ENCODE results near the gene SMARCA2.

SMARCA2 gene

DNA sequence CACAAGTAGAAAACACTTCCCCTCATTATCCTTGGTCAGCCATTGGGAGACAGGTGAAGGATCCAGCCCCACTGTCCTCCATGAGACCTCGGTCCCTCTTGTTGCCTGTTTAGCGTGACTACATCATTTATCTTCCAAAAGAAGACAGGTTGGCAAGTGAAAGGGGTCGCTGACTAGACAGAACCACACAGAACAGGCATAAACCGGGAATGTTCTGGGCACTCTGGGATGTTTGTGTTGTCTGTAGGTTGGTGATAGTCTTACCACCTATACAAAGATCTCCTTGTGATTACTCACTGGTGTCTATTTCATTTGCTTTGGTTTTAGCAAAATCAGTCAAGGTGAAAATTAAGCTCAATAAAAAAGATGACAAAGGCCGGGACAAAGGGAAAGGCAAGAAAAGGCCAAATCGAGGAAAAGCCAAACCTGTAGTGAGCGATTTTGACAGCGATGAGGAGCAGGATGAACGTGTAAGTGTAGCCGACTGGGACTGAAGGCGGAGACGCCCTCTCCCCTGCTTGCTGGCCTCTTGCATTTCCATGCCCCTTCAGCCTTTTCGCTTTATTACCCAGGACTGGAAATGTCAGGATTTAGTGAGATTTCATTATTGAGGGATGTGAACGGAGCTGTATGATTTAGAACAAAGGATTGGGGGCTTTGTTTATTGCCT, 175.9 kb downstream of the SMARCA2 start:
- Histone ChIP-seq H3K27ac (ENCODE audit: low read length) (no peak overlapping the region), H3K9me3 (ENCODE audit: control insufficient read depth, insufficient read depth, low read length) (no peaks in the 10 kb centered on the region), H3K4me1 (ENCODE audit: control insufficient read depth, insufficient read depth, low read length) (no peaks in the 10 kb centered on the region), H3K36me3 (ENCODE audit: control insufficient read depth, insufficient read depth, low read length) (no peaks in the 10 kb centered on the region), H3K4me3 (ENCODE audit: low read length) (no peak overlapping the region), H3K27me3 (ENCODE audit: control insufficient read depth, insufficient read depth, low read length) (no peaks in the 10 kb centered on the region)
- no peak for DNase-seq (ENCODE audit: low read depth, low spot score)
- WGBS (ENCODE audit: insufficient coverage, insufficient read length) = no CpG with 5 or more reads among the region's 14 CpGs

DNA sequence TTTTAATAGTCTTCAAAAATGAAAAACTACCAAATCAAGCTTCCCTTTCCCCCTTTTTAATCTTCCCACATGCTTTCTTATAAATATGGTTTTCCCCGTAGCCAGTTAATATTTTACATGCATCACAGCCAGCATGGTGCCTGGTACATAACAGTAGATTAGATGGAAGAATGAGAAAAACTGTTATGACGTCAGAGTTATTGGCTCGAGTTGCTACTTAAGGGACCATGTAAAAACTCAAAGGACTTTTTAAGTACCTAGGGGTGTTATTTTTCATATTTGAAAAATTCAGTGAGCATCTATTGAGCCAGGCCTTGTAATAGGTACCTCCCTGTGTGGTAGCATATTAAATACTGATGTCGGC, 176.4 kb downstream of the SMARCA2 start:
- H3K27ac ChIP-seq (ENCODE audit: low read length) = no peak overlapping the region
- H3K27me3 ChIP-seq (ENCODE audit: control insufficient read depth, insufficient read depth, low read length) = no peaks in the 10 kb centered on the region
- H3K4me3 ChIP-seq (ENCODE audit: low read length) = no peak overlapping the region
- DNase-seq (ENCODE audit: low read depth, low spot score) = no peak
- H3K9me3 ChIP-seq (ENCODE audit: control insufficient read depth, insufficient read depth, low read length) = no peaks in the 10 kb centered on the region
- no CpG with 5 or more reads among the region's 4 CpGs for WGBS (ENCODE audit: insufficient coverage, insufficient read length)
- H3K4me1 ChIP-seq (ENCODE audit: control insufficient read depth, insufficient read depth, low read length) = no peaks in the 10 kb centered on the region
- no peaks in the 10 kb centered on the region for H3K36me3 ChIP-seq (ENCODE audit: control insufficient read depth, insufficient read depth, low read length)

DNA sequence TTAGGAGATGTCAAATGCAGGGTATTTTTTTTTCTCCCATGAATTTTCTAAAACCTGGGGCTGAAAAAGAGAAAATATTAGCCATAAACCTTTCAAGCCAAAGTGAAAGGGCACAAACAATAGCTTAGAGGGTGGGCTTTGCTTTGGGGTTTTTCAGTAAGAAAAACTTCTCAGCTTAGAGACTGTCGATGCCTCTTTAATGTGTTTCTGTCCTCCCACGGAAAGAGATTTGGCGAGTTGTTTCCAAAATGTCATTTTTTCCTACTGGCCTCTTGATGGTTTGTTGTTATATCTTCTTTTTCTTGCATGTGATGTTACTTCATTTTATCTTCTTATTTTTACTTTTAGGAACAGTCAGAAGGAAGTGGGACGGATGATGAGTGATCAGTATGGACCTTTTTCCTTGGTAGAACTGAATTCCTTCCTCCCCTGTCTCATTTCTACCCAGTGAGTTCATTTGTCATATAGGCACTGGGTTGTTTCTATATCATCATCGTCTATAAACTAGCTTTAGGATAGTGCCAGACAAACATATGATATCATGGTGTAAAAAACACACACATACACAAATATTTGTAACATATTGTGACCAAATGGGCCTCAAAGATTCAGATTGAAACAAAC, 177.3 kb downstream of the SMARCA2 start:
- Histone ChIP-seq H3K27ac (ENCODE audit: low read length) (no peak overlapping the region), H3K4me1 (ENCODE audit: control insufficient read depth, insufficient read depth, low read length) (no peaks in the 10 kb centered on the region), H3K4me3 (ENCODE audit: low read length) (no peak overlapping the region), H3K9me3 (ENCODE audit: control insufficient read depth, insufficient read depth, low read length) (no peaks in the 10 kb centered on the region), H3K27me3 (ENCODE audit: control insufficient read depth, insufficient read depth, low read length) (no peaks in the 10 kb centered on the region), H3K36me3 (ENCODE audit: control insufficient read depth, insufficient read depth, low read length) (no peaks in the 10 kb centered on the region)
- no peak for DNase-seq (ENCODE audit: low read depth, low spot score)
- WGBS (ENCODE audit: insufficient coverage, insufficient read length) = no CpG with 5 or more reads among the region's 5 CpGs

DNA sequence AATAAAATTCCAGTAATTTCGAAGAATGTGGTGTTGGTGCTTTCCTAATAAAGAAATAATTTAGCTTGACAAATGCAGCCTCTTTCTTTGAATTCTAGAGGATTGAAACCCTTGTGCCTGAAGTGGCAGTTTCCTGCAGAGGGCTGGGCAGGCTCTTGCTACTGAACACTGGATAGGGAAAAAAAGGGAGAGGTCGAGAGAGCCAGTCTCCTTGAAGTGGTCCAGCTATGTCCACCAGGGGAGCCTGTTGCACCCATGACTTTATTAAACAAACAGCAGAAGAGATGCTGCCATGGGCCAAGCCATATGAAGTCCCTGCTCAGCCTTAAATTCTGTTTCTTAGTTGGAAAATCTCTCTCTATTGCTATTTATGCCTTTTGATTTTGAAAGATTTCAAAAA, 178.4 kb downstream of the SMARCA2 start:
- no CpG with 5 or more reads among the region's 2 CpGs for WGBS (ENCODE audit: insufficient coverage, insufficient read length)
- no peak overlapping the region for H3K27ac ChIP-seq (ENCODE audit: low read length)
- no peaks in the 10 kb centered on the region for H3K4me1 ChIP-seq (ENCODE audit: control insufficient read depth, insufficient read depth, low read length)
- no peaks in the 10 kb centered on the region for H3K27me3 ChIP-seq (ENCODE audit: control insufficient read depth, insufficient read depth, low read length)
- DNase-seq (ENCODE audit: low read depth, low spot score) = no peak
- H3K36me3 ChIP-seq (ENCODE audit: control insufficient read depth, insufficient read depth, low read length) = no peaks in the 10 kb centered on the region
- no peaks in the 10 kb centered on the region for H3K9me3 ChIP-seq (ENCODE audit: control insufficient read depth, insufficient read depth, low read length)
- H3K4me3 ChIP-seq (ENCODE audit: low read length) = no peak overlapping the region

DNA sequence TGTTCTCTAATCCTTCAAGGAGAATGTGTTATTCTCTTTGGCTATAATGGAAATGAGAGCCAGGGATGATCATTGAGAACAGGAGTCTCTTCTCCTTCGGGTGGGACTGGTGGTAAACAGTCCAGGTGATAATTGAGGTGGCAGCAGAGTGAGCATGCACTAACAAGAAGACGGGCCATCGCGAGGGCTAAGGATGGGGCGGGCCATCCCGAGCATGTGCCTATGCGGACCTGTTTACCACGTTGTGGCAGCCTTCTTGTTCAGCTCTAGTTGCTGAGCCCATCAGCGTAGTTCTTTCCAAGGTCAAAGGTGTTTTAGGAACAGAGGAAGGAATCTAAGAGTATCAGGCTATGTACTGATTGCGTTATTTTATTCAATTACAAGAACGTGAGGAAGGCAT, 180.1 kb downstream of the SMARCA2 start:
- no peaks in the 10 kb centered on the region for H3K36me3 ChIP-seq (ENCODE audit: control insufficient read depth, insufficient read depth, low read length)
- H3K27me3 ChIP-seq (ENCODE audit: control insufficient read depth, insufficient read depth, low read length) = no peaks in the 10 kb centered on the region
- no peaks in the 10 kb centered on the region for H3K4me1 ChIP-seq (ENCODE audit: control insufficient read depth, insufficient read depth, low read length)
- WGBS (ENCODE audit: insufficient coverage, insufficient read length) = no CpG with 5 or more reads among the region's 11 CpGs
- DNase-seq (ENCODE audit: low read depth, low spot score) = no peak
- H3K9me3 ChIP-seq (ENCODE audit: control insufficient read depth, insufficient read depth, low read length) = no peaks in the 10 kb centered on the region
- H3K4me3 ChIP-seq (ENCODE audit: low read length) = no peak overlapping the region
- H3K27ac ChIP-seq (ENCODE audit: low read length) = no peak overlapping the region

DNA sequence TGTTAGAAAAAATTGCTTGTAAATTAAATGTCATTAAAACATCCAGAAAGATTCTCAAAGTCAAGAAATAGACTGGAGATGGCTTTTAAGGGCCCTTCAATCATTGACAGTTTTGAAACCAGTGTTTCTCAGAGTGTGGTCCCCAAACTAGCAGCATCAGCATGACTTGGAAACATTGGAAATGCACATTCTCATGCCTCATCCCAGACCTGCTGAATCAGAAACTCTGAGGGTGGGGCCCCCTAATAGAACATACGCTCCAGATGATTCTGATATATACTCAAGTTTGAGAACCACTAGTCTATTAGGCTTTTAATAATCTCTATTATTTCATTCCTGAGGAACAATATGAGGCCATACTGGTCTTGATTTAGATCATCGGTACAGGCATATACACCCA, 181.6 kb downstream of the SMARCA2 start:
- no peak for DNase-seq (ENCODE audit: low read depth, low spot score)
- no peaks in the 10 kb centered on the region for H3K4me1 ChIP-seq (ENCODE audit: control insufficient read depth, insufficient read depth, low read length)

DNA sequence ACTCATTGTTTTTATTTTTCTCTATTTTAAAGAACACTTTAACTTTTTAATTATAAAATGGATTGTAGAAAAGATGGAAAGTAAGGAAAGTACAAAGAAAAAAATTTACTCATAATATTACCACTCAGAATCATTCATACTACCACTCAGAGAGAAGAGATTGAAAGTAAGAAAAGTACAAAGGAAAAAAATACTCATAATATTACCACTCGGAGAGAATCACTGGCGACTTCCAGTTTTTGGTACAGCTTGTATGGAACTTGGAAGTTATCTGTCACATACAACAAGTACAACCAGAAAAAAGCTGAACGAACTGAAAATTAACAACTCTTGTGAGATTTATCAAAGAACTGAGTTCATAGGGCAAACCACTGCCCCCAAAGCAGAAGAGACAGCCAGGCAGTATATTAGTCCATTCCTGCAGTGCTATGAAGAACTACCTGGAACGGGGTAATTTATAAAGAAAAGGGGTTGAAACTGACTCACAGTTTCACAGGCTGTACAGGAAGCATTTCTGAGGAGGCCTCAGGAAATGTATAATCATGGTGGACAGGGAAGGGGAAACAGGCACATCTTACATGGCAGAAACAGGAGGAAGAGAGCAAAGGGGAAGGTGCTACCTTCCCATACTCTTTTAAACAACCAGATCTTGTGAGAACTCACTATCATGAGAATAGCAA, 183.9 kb downstream of the SMARCA2 start:
- WGBS (ENCODE audit: insufficient coverage, insufficient read length) = no CpG with 5 or more reads among the region's 4 CpGs
- Histone ChIP-seq H3K4me3 (ENCODE audit: low read length) (no peak overlapping the region), H3K36me3 (ENCODE audit: control insufficient read depth, insufficient read depth, low read length) (peaks cover 2% of the 10 kb centered on the region; the same call in 1 of the 2 replicates), H3K4me1 (ENCODE audit: control insufficient read depth, insufficient read depth, low read length) (no peaks in the 10 kb centered on the region), H3K9me3 (ENCODE audit: control insufficient read depth, insufficient read depth, low read length) (no peaks in the 10 kb centered on the region; the same call in 1 of the 2 replicates), H3K27ac (ENCODE audit: low read length) (no peak overlapping the region), H3K27me3 (ENCODE audit: control insufficient read depth, insufficient read depth, low read length) (no peaks in the 10 kb centered on the region)
- DNase-seq (ENCODE audit: low read depth, low spot score) = no peak

More for the DNA sequence above, 181.6 kb downstream of the SMARCA2 start:
- H3K36me3 ChIP-seq (ENCODE audit: control insufficient read depth, insufficient read depth, low read length) = peaks cover 2% of the 10 kb centered on the region; the same call in 1 of the 2 replicates
- no peak overlapping the region for H3K27ac ChIP-seq (ENCODE audit: low read length)
- H3K4me3 ChIP-seq (ENCODE audit: low read length) = no peak overlapping the region
- no peaks in the 10 kb centered on the region; the same call in 1 of the 2 replicates for H3K9me3 ChIP-seq (ENCODE audit: control insufficient read depth, insufficient read depth, low read length)
- WGBS (ENCODE audit: insufficient coverage, insufficient read length) = no CpG with 5 or more reads among the region's 2 CpGs
- no peaks in the 10 kb centered on the region for H3K27me3 ChIP-seq (ENCODE audit: control insufficient read depth, insufficient read depth, low read length)

DNA sequence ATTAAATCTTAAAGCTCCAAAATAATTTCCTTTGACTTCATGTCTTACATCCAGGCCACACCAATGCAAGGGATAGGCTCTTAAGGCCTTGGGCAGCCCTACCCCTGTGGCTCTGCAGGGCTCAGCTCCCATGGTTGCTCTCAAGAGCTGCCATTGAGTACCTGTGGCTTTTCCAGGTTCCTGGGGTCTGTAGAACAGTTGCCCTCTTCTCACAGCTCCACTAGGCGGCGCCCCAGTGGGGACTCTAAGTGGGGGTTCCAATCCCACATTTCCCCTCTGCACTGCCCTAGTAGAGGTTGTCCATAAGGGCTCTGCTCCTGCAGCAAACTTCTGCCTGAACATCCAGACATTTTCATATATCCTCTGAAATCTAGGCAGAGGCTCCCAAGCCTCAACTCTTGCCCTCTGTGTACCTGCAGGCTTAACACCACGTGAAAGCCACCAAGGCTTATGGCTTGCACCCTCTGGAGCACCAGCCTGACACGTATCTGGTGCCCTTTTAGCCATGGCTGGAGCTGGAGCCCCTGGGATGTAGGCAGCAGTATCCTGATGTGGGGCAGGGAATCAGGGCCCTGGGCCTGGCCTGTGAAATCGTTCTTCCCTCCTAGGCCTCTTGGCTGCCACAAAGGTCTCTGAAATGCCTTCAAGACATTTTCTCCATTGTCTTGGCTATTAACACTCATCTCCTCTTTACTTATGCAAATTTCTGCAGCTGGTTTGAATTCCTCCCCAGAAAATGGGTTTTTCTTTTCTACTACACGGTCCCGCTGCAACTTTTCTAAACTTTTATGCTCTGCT, 185.1 kb downstream of the SMARCA2 start:
- H3K27me3 ChIP-seq (ENCODE audit: control insufficient read depth, insufficient read depth, low read length) = no peaks in the 10 kb centered on the region
- H3K27ac ChIP-seq (ENCODE audit: low read length) = no peak overlapping the region
- peaks cover 2% of the 10 kb centered on the region; the same call in 1 of the 2 replicates for H3K36me3 ChIP-seq (ENCODE audit: control insufficient read depth, insufficient read depth, low read length)
- H3K4me3 ChIP-seq (ENCODE audit: low read length) = no peak overlapping the region
- no peaks in the 10 kb centered on the region for H3K4me1 ChIP-seq (ENCODE audit: control insufficient read depth, insufficient read depth, low read length)
- DNase-seq (ENCODE audit: low read depth, low spot score) = no peak
- no CpG with 5 or more reads among the region's 7 CpGs for WGBS (ENCODE audit: insufficient coverage, insufficient read length)
- H3K9me3 ChIP-seq (ENCODE audit: control insufficient read depth, insufficient read depth, low read length) = no peaks in the 10 kb centered on the region; the same call in 1 of the 2 replicates

DNA sequence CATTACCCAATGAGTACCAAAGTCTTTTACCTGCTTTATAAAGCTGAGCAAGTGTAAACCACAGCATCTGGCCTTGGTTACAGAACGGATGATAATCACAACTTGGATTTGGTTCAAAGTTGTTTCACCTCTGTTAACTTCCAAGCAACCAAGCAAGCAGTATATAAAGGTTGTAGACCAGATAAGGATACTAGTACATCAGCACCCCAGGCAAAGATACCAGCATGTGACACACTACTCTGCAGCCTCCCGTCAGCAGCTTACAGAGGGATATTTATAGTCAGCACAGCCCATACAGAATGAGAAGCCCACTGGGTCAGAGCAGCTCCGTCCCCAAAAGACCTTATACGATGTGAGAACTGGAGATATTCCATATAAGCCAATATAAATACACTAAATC, 193.3 kb downstream of the SMARCA2 start:
- DNase-seq (ENCODE audit: low read depth, low spot score) = no peak
- no peak overlapping the region for H3K4me3 ChIP-seq (ENCODE audit: low read length)
- H3K27me3 ChIP-seq (ENCODE audit: control insufficient read depth, insufficient read depth, low read length) = no peaks in the 10 kb centered on the region
- H3K27ac ChIP-seq (ENCODE audit: low read length) = no peak overlapping the region
- WGBS (ENCODE audit: insufficient coverage, insufficient read length) = no CpG with 5 or more reads among the region's 4 CpGs
- H3K4me1 ChIP-seq (ENCODE audit: control insufficient read depth, insufficient read depth, low read length) = no peaks in the 10 kb centered on the region
- no peaks in the 10 kb centered on the region for H3K9me3 ChIP-seq (ENCODE audit: control insufficient read depth, insufficient read depth, low read length)
- H3K36me3 ChIP-seq (ENCODE audit: control insufficient read depth, insufficient read depth, low read length) = no peaks in the 10 kb centered on the region

DNA sequence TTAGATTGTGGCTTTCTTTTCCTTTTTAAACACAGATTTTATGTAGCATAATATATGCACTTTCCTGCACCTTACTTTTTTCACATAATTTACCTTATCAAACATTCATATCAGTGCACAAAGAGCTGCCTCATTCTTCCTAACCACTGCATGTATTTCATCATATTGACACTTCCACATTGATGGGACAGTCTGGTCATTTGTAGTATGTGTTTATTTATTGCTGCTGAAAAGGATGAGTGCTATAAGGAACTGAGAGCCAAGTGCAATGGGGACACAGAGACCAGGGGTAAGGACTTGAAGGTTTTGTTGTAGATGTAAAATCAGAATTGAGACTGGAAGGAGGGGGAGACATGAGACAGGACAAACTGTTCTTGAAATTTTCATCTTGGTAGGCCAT, 193.8 kb downstream of the SMARCA2 start:
- Histone ChIP-seq H3K36me3 (ENCODE audit: control insufficient read depth, insufficient read depth, low read length) (no peaks in the 10 kb centered on the region), H3K27me3 (ENCODE audit: control insufficient read depth, insufficient read depth, low read length) (no peaks in the 10 kb centered on the region), H3K27ac (ENCODE audit: low read length) (no peak overlapping the region), H3K4me3 (ENCODE audit: low read length) (no peak overlapping the region), H3K9me3 (ENCODE audit: control insufficient read depth, insufficient read depth, low read length) (no peaks in the 10 kb centered on the region), H3K4me1 (ENCODE audit: control insufficient read depth, insufficient read depth, low read length) (0 out of 2 replicates have a peak, but pooled peaks cover 2% of the 10 kb centered on the region)
- DNase-seq (ENCODE audit: low read depth, low spot score) = no peak
